Measurements from ENCODE around the gene ATP5F1E. TPM values are rescaled to one million over a fixed set of nuclear protein-coding genes. Genes with fewer than 3 reads are reported as not detected.

Gene ATP5F1E
- total RNA-seq, 1 experiment from 2014 or later, result 52.7 TPM

DNA sequence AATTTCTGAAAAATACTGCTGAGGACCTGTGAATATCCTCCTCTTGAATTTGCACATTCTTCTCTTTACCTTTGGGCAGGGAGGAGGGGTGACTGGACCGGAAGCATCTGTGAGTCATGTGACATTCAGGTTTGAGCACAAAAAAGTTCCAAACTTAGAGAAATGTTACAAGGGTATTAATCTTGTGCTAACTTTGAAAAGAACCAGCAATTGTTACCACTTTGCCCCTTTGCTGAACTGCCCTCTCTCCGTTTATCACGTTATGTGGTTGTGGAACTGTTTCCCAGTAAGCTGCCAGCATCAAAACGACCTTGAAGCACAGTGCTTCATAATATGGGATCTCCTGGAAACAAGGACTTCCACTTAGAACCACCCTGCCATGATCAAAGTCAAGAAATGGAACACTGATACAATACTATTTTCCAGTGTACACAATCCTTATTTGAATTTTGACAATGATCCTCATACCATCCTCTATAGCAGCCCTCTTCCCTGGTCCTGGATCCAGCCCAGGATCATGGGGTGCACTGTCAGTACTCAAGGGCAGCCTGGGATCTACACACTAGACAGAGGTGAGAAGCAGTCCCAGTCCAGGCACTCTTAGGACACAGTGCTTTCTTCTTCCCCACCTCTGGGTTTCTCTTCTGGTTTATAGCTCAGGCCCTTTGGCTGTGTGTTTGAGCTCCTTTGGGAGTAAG lies 15.2 kb downstream of the ATP5F1E start:
- DNase-seq, result no peak
- Histone ChIP-seq H2AFZ (ENCODE audit: low read length) (no peak overlapping the region), H2BK15ac (ENCODE audit: low read depth, low read length) (no peak overlapping the region), H3K4me2 (ENCODE audit: insufficient read depth, insufficient read length, low read length) (no peak overlapping the region), H3T11ph (ENCODE audit: low read length) (no peak overlapping the region), H2BK5ac (ENCODE audit: insufficient read length, low read length) (no peak overlapping the region), H4K5ac (ENCODE audit: insufficient read length, low read depth, low read length) (no peak overlapping the region), H4K20me1 (ENCODE audit: control insufficient read depth, insufficient read depth, insufficient read length) (no peaks in the 10 kb centered on the region), H3K4me1 (ENCODE audit: insufficient read depth, low read length) (no peaks in the 10 kb centered on the region), H3K79me2 (ENCODE audit: insufficient read depth, low read length) (no peaks in the 10 kb centered on the region), H3K9ac (ENCODE audit: extremely low read depth, insufficient read length, low read length) (no peak overlapping the region), H3K27ac (ENCODE audit: insufficient read length, low read depth, low read length) (no peak overlapping the region), H4K91ac (ENCODE audit: insufficient read length, low read depth, low read length) (no peak overlapping the region), H4K8ac (replicated peaks; ENCODE audit: insufficient read length, low read depth, low read length) (no peak overlapping the region), H3K14ac (ENCODE audit: insufficient read depth, low read length) (no peak overlapping the region), H3K23me2 (ENCODE audit: insufficient read length, low read depth, low read length, poor library complexity, severe bottlenecking) (no peaks in the 10 kb centered on the region), H3K27me3 (ENCODE audit: insufficient read depth, low read length) (no peaks in the 10 kb centered on the region), H3K79me1 (ENCODE audit: insufficient read depth, low read depth, low read length, poor library complexity, severe bottlenecking) (no peaks in the 10 kb centered on the region), H3K18ac (ENCODE audit: insufficient read length, low read depth, low read length) (no peak overlapping the region), H2BK12ac (ENCODE audit: insufficient read length, low read depth, low read length) (no peak overlapping the region), H3K56ac (ENCODE audit: insufficient read length, low read depth, low read length) (no peak overlapping the region), H2AK5ac (ENCODE audit: insufficient read length, low read length) (no peak overlapping the region), H3K9me3 (ENCODE audit: control insufficient read depth, low read depth, low read length) (no peaks in the 10 kb centered on the region), H3K23ac (ENCODE audit: insufficient read length, low read depth, low read length) (no peak overlapping the region), H2BK20ac (ENCODE audit: low read depth, low read length, poor library complexity, severe bottlenecking) (no peak overlapping the region), H2BK120ac (ENCODE audit: low read depth, low read length, poor library complexity, severe bottlenecking) (no peak overlapping the region), H3K4ac (ENCODE audit: low read depth, low read length) (no peak overlapping the region)
- Mint-ChIP-seq H3K9me3 (no peaks in the 10 kb centered on the region), H3K27ac (no peak overlapping the region), H3K36me3 (ENCODE audit: insufficient read depth in 1 of 3, low read depth in 3 of 3) (no peaks in the 10 kb centered on the region; a peak in 1 of 7 replicates), H3K4me1 (peaks cover 9 to 17% of the 10 kb centered on the region in 2 experiments; a peak in 3 of 4 replicates), H3K4me3 (no peak overlapping the region), H3K27me3 (ENCODE audit: low read depth) (peaks cover 22% of the 10 kb centered on the region)
- no peak for TF ChIP-seq CTCF (conservative IDR thresholded peaks at IDR 0.05)
- WGBS (ENCODE audit: extremely low coverage, insufficient read length, low lambda C conversion rate), result no CpG with 5 or more reads among the region's 4 CpGs
